HEK293T (cell line): Measurements from ENCODE around the gene KCNQ1OT1.

Experiments used
- CTBP1 ChIP-seq: fragments of 450-650 bp; IDR thresholded peaks from 2 replicates; pipeline ENCODE4 v1.6.1; 2016; ENCODE audit warnings: borderline replicate concordance
- FOXA1 ChIP-seq: fragments of 450-650 bp; IDR thresholded peaks from 2 replicates; pipeline ENCODE4 v1.6.1; 2016; ENCODE audit warnings: mild to moderate bottlenecking
- FOXK2 ChIP-seq: fragments of 450-650 bp; IDR thresholded peaks from 2 replicates; pipeline ENCODE4 v1.6.1; 2016; ENCODE audit warnings: mild to moderate bottlenecking
- PKNOX1 ChIP-seq: fragments of 450-650 bp; IDR thresholded peaks from 2 replicates; pipeline ENCODE4 v1.6.1; 2016
- SP1 ChIP-seq: fragments of 450-650 bp; IDR thresholded peaks from 2 replicates; pipeline ENCODE4 v1.6.1; 2017
- SUZ12 ChIP-seq: fragments of 450-650 bp; IDR thresholded peaks from 2 replicates; pipeline ENCODE4 v1.6.1; 2016; ENCODE audit warnings: mild to moderate bottlenecking
- TARDBP ChIP-seq: fragments of 450-650 bp; IDR thresholded peaks from 2 replicates; pipeline ENCODE4 v1.6.1; 2016
- ZNF384 ChIP-seq: fragments of 450-650 bp; IDR thresholded peaks from 2 replicates; pipeline ENCODE4 v1.6.1; 2016

DNA sequence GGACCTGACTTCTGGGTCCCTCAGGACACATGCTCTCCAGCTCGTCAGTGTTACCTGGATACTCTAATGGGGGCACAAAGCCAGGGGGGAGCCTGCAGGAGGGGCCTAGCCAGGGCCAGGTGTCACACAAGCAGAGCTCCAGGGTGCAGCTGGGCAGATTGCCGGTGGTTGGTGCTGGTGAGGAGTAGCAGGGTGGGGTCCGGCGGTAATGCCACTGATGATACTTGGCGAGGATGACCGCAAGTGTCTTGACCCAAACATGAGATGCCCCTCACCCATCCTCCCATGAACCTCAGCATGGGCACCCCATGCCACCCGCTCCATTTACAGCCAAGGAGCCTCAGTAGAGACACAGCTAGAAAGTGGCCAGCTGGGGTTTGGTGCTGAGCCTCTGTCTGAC, 15.1 kb upstream of the KCNQ1OT1 start:
- TF ChIP-seq TARDBP (no peak), SP1 (no peak), PKNOX1 (no peak), SUZ12 (no peak), CTBP1 (no peak), FOXA1 (no peak), FOXK2 (no peak), ZNF384 (no peak)
